IMR-90 (cell line): Measurements from ENCODE around the gene OSCP1. TPM values are rescaled to one million over a fixed set of nuclear protein-coding genes. Genes with fewer than 3 reads are reported as not detected.

ENCODE experiments used
- ATAC-seq: fragments of 200-7000 bp; cut with Tn5 transposase; 2 replicates; pipeline ENCODE4 v1.9.1; 2020; ENCODE audit warnings: low read depth, mild to moderate bottlenecking, moderate library complexity
- BruUV-seq: library from RNA; stranded (reverse); fragments of 400-500 nt; replicated peaks from 2 replicates; lab custom pipeline; 2021; lab: Mats Ljungman, UMichigan
- CTCF ChIA-PET: fragments of 300-600 bp; formaldehyde crosslinking; extraction: SDS; loops from one replicate; lab custom pipeline; 2021; ENCODE audit warnings: antibody characterized with exemption; lab: Yijun Ruan, JAX
- POLR2A ChIA-PET: fragments of 300-600 bp; sonication (Branson Sonifier 250); formaldehyde crosslinking; loops from one replicate; lab custom pipeline; 2022; ENCODE audit warnings: antibody characterized with exemption; ENCODE audit not compliant: unreplicated experiment; lab: Charles Lee
- DNase-seq: peaks from one replicate; pipeline ENCODE4 v3.0.0; 2013
- H2AFZ ChIP-seq: replicated peaks from 2 replicates; pipeline ENCODE3; 2013; ENCODE audit warnings: low read length, mild to moderate bottlenecking; ENCODE audit not compliant: poor library complexity
- H2AK5ac ChIP-seq: 2 replicates; pipeline ENCODE4 v1.6.1; 2013; ENCODE audit warnings: low read depth, low read length, inconsistent platforms
- H2AK9ac ChIP-seq: replicated peaks from 2 replicates; pipeline ENCODE3; 2013; ENCODE audit warnings: mild to moderate bottlenecking, low read depth, low read length, moderate library complexity; ENCODE audit not compliant: poor library complexity
- H2BK120ac ChIP-seq: 2 replicates; pipeline ENCODE4 v1.6.1; 2013; ENCODE audit warnings: low read depth, low read length, inconsistent platforms
- H2BK15ac ChIP-seq: 3 replicates; pipeline ENCODE4 v1.6.1; 2013; ENCODE audit warnings: low read depth, low read length, inconsistent platforms
- H2BK20ac ChIP-seq: 2 replicates; pipeline ENCODE4 v1.6.1; 2013; ENCODE audit warnings: low read depth, mild to moderate bottlenecking, inconsistent platforms, low read length, moderate library complexity
- H2BK5ac ChIP-seq: 2 replicates; pipeline ENCODE4 v1.6.1; 2013; ENCODE audit warnings: mild to moderate bottlenecking, low read depth, low read length, inconsistent platforms; ENCODE audit not compliant: poor library complexity, severe bottlenecking
- H3K14ac ChIP-seq: replicated peaks from 2 replicates; pipeline ENCODE4 v1.6.1; 2013; ENCODE audit warnings: low read depth, low read length, inconsistent platforms
- H3K18ac ChIP-seq: 2 replicates; pipeline ENCODE4 v1.6.1; 2013; ENCODE audit warnings: low read depth, low read length, control low read depth
- H3K23ac ChIP-seq: 2 replicates; pipeline ENCODE4 v1.6.1; 2013; ENCODE audit warnings: low read depth, low read length, inconsistent platforms
- H3K27ac ChIP-seq: 2 replicates; pipeline ENCODE4 v1.5.1; 2013; ENCODE audit warnings: mild to moderate bottlenecking, control low read depth, low read length; ENCODE audit not compliant: insufficient read depth
- H3K27me3 ChIP-seq: 2 replicates; pipeline ENCODE4 v1.6.1; 2013; ENCODE audit warnings: low read length; ENCODE audit not compliant: control insufficient read depth, insufficient read depth
- H3K36me3 ChIP-seq: 2 replicates; pipeline ENCODE4 v1.6.1; 2013; ENCODE audit warnings: low read length, mixed read lengths; ENCODE audit not compliant: control insufficient read depth, insufficient read depth
- H3K4ac ChIP-seq: 2 replicates; pipeline ENCODE4 v1.6.1; 2013; ENCODE audit warnings: low read depth, low read length, inconsistent platforms
- H3K4me1 ChIP-seq: 2 replicates; pipeline ENCODE4 v1.6.1; 2013; ENCODE audit warnings: low read length, mixed read lengths; ENCODE audit not compliant: control insufficient read depth, insufficient read depth
- H3K4me2 ChIP-seq: 2 replicates; pipeline ENCODE4 v1.6.1; 2013; ENCODE audit warnings: low read depth, mild to moderate bottlenecking, control low read depth, low read length, moderate library complexity
- H3K4me3 ChIP-seq: 2 replicates; pipeline ENCODE4 v1.5.1; 2013; ENCODE audit warnings: low read depth, mild to moderate bottlenecking, control low read depth, low read length, moderate library complexity; ENCODE audit not compliant: insufficient read depth
- H3K56ac ChIP-seq: 2 replicates; pipeline ENCODE4 v1.6.1; 2013; ENCODE audit warnings: low read length, inconsistent platforms; ENCODE audit not compliant: insufficient read depth; ENCODE audit errors: extremely low read depth
- H3K79me1 ChIP-seq, 2 experiments: 2 replicates each; pipeline ENCODE4 v1.6.1; 2013; ENCODE audit warnings: low read length in 2 of 2, inconsistent platforms in 1 of 2, low read depth in 1 of 2
- H3K9ac ChIP-seq: 2 replicates; pipeline ENCODE4 v1.6.1; 2013; ENCODE audit warnings: low read depth, low read length, control low read depth
- H3K9me1 ChIP-seq: 2 replicates; pipeline ENCODE4 v1.6.1; 2013; ENCODE audit warnings: low read length, inconsistent platforms; ENCODE audit not compliant: insufficient read depth
- H3K9me3 ChIP-seq: 2 replicates; pipeline ENCODE4 v1.6.1; 2013; ENCODE audit warnings: low read length; ENCODE audit not compliant: control insufficient read depth, insufficient read depth
- H4K20me1 ChIP-seq: 2 replicates; pipeline ENCODE4 v1.6.1; 2013; ENCODE audit warnings: low read length, inconsistent platforms; ENCODE audit not compliant: insufficient read depth
- H4K5ac ChIP-seq: 2 replicates; pipeline ENCODE4 v1.6.1; 2013; ENCODE audit warnings: mild to moderate bottlenecking, low read depth, low read length, control low read depth
- H4K8ac ChIP-seq, 2 experiments: 2 replicates each; pipeline ENCODE4 v1.6.1; 2013; ENCODE audit warnings: low read depth in 2 of 2, low read length in 2 of 2, control low read depth in 1 of 2, inconsistent platforms in 1 of 2
- H4K91ac ChIP-seq: 2 replicates; pipeline ENCODE4 v1.6.1; 2013; ENCODE audit warnings: low read depth, low read length, inconsistent platforms; ENCODE audit not compliant: insufficient read depth
- RCOR1 ChIP-seq: IDR thresholded peaks from 2 replicates; pipeline ENCODE4 v1.6.1; 2012; ENCODE audit warnings: mild to moderate bottlenecking, low read length, improper control_type of control experiment; ENCODE audit not compliant: insufficient replicate concordance
- RFX5 ChIP-seq: IDR thresholded peaks from 2 replicates; pipeline ENCODE4 v1.8.0; 2012; ENCODE audit warnings: low read depth, mild to moderate bottlenecking, low read length, moderate library complexity
- WGBS, 2 experiments: methylation state at CpG; one replicate each; pipeline versions ENCODE4 v1.1.5 to v1.1.7; 2013; ENCODE audit warnings: missing lambda C conversion rate in 2 of 2; ENCODE audit not compliant: insufficient read length in 1 of 2; ENCODE audit errors: extremely low coverage in 2 of 2; 5-methylcytosine and 5-hydroxymethylcytosine counted together
- dilution Hi-C: fragments of 300-500 bp; cut with HindIII; formaldehyde crosslinking; loops from one replicate; pipeline ENCODE4 v1.14.3; 2018; ENCODE audit warnings: low sequenced_read_pairs; ENCODE audit not compliant: unreplicated experiment
- in situ Hi-C: fragments of 300-500 bp; cut with MboI; formaldehyde crosslinking; loops from 3 replicates; pipeline ENCODE4 v1.14.3; 2019; ENCODE audit warnings: low sequenced_read_pairs, inconsistent platforms, mixed read lengths
- intact Hi-C: fragments of 100-400 bp; cut with micrococcal nuclease; formaldehyde crosslinking; loops from 2 replicates; pipeline ENCODE4 v1.10.0; 2022
- polyA plus RNA-seq, 3 experiments: library from polyadenylated mRNA; depleted of rRNA; stranded (reverse); fragments of >200 nt; gene quantifications; 2 replicates each; pipeline ENCODE4 v1.2.3, GENCODE V29; 2012; ENCODE audit warnings: low replicate concordance in 1 of 3
- total RNA-seq: library from RNA; depleted of rRNA; stranded (reverse); fragments of >200 nt; gene quantifications from 2 replicates; pipeline ENCODE4 v1.2.3, GENCODE V29; 2012
- TF ChIP-seq, protein P1 (sequence below): fragments of 150-350 bp; IDR thresholded peaks from 2 replicates; pipeline ENCODE4 v1.6.1; 2017; ENCODE audit warnings: mild to moderate bottlenecking, antibody characterized with exemption, low read length, low read depth

The OSCP1 gene
- total and polyA plus RNA-seq, 2 of the 4 experiments (the other 2 are of a cell fraction), result 7.8 to 11.8 TPM

DNA sequence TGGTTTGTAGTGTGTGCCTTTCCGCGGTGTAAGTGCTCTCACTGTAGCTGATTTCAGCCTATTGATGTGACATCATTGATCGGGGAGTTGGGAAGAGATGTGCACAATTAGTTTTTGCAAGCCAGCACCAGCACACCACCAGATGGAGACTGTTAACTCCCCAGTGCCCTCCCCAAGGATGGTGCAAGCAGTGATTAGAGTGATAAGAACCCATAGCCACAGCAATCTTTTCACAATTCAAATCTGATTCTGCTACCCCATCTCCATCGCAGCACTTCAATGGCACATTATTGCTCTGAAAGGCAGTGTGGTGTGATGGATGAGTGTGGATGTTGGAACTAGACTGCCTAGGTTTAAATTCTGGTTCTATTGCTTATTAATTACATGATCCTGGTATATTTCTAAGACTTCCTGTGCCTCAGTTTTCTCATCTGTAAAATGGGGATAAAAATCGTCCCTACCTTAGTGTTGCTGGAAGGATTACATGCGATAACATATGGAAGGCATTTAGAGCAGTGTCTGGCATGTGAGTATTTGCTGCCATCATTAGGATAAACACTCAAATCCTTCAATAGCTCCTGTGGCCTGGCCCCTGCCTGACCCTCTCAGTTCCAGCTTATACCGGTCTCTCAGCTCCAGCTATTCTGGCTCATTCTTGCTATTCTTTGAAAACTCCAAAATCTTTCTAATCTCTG is 25.8 kb upstream of the OSCP1 start:
- Histone ChIP-seq H3K56ac (no peak overlapping the region), H3K4me1 (no peaks in the 10 kb centered on the region), H4K8ac (no peak overlapping the region), H3K79me1 (no peaks in the 10 kb centered on the region), H2AK5ac (no peak overlapping the region), H2AK9ac (no peak overlapping the region), H2BK5ac (no peak overlapping the region), H4K5ac (no peak overlapping the region), H3K27me3 (peaks cover 37% of the 10 kb centered on the region), H3K18ac (no peak overlapping the region), H3K4me2 (no peak overlapping the region), H3K14ac (no peak overlapping the region), H3K9me3 (no peaks in the 10 kb centered on the region), H3K4ac (no peak overlapping the region), H3K23ac (no peak overlapping the region; the same call in 1 of the 2 replicates), H3K4me3 (no peak overlapping the region), H3K27ac (no peak overlapping the region), H2BK120ac (no peak overlapping the region), H3K36me3 (no peaks in the 10 kb centered on the region), H2AFZ (no peak overlapping the region), H2BK20ac (no peak overlapping the region), H4K91ac (no peak overlapping the region), H4K20me1 (no peaks in the 10 kb centered on the region), H2BK15ac (no peak overlapping the region), H3K9me1 (no peaks in the 10 kb centered on the region), H3K9ac (no peak overlapping the region)
- in situ Hi-C loops, result no loop called here
- WGBS, 2 experiments, result no CpG with 5 or more reads among the region's 7 CpGs
- CTCF ChIA-PET, result interaction anchor here (0.7 kb wide), 1 partner anchor 540 kb away, joined by 3 read pairs; no protein-coding TSS in a partner anchor
- intact Hi-C loops, result no loop called here
- POLR2A ChIA-PET, result no interaction called here
- TF ChIP-seq, protein P1, sequence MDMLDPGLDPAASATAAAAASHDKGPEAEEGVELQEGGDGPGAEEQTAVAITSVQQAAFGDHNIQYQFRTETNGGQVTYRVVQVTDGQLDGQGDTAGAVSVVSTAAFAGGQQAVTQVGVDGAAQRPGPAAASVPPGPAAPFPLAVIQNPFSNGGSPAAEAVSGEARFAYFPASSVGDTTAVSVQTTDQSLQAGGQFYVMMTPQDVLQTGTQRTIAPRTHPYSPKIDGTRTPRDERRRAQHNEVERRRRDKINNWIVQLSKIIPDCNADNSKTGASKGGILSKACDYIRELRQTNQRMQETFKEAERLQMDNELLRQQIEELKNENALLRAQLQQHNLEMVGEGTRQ, result no peak
- TF ChIP-seq RFX5 (no peak), RCOR1 (no peak)
- ATAC-seq (no peak), DNase-seq (no peak)
- BruUV-seq, result no TSS peak
- dilution Hi-C loops, result no loop called here
